Measurements from ENCODE around the gene FRMD4B. TPM values are rescaled to one million over a fixed set of nuclear protein-coding genes. Genes with fewer than 3 reads are reported as not detected.

Gene FRMD4B
- total and polyA plus RNA-seq, 2 donors from 2014 or later = 11.8 to 50.5 TPM

DNA sequence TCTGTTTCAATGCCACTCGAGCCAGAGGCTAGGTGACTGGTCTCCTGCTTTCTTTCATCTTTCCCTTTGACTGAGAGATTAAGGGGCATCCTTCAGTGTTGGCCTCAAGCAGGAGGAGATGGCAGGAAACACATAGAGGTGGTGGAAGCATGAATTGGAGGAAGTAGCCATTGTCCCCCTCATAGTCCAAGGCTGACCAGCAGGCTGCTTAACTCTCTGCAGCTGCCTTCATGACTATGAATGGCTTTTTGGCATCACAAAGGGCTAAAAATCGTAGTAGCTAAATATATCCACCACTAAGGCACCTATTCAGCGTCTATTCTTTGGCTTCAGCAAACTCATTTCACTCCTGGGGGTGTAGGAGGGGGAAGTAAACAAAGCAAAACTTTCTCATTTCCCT, 7.0 kb upstream of the FRMD4B start:
- Histone ChIP-seq H3K27me3 (ENCODE audit: control insufficient read depth, insufficient read depth, low read length) (no peaks in the 10 kb centered on the region), H3K27ac (ENCODE audit: low read depth in 2 of 2, low read length in 2 of 2) (no peak overlapping the region), H3K9ac (ENCODE audit: low read length in 3 of 3) (no peak overlapping the region), H3K9me3 (ENCODE audit: control insufficient read depth in 2 of 3, insufficient read depth in 1 of 3, low read length in 3 of 3) (no peaks in the 10 kb centered on the region), H3K36me3 (ENCODE audit: control insufficient read depth in 2 of 3, insufficient read depth in 3 of 3, low read length in 3 of 3) (no peaks in the 10 kb centered on the region), H3K4me1 (ENCODE audit: control insufficient read depth in 2 of 3, insufficient read depth in 2 of 3, low read depth in 1 of 3, low read length in 3 of 3) (peaks cover 0 to under 1% (median 0%) of the 10 kb centered on the region in 3 donors), H3K4me3 (ENCODE audit: low read length in 3 of 3) (no peak overlapping the region)
- DNase-seq (no peak), FAIRE-seq (no peak)
- intact Hi-C loops (cut with DNase I) = no loop called here
- TF ChIP-seq, protein P1, sequence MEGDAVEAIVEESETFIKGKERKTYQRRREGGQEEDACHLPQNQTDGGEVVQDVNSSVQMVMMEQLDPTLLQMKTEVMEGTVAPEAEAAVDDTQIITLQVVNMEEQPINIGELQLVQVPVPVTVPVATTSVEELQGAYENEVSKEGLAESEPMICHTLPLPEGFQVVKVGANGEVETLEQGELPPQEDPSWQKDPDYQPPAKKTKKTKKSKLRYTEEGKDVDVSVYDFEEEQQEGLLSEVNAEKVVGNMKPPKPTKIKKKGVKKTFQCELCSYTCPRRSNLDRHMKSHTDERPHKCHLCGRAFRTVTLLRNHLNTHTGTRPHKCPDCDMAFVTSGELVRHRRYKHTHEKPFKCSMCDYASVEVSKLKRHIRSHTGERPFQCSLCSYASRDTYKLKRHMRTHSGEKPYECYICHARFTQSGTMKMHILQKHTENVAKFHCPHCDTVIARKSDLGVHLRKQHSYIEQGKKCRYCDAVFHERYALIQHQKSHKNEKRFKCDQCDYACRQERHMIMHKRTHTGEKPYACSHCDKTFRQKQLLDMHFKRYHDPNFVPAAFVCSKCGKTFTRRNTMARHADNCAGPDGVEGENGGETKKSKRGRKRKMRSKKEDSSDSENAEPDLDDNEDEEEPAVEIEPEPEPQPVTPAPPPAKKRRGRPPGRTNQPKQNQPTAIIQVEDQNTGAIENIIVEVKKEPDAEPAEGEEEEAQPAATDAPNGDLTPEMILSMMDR (IDR thresholded peaks at IDR 0.05; ENCODE audit: borderline replicate concordance, extremely low read depth, insufficient read depth) = no peak

DNA sequence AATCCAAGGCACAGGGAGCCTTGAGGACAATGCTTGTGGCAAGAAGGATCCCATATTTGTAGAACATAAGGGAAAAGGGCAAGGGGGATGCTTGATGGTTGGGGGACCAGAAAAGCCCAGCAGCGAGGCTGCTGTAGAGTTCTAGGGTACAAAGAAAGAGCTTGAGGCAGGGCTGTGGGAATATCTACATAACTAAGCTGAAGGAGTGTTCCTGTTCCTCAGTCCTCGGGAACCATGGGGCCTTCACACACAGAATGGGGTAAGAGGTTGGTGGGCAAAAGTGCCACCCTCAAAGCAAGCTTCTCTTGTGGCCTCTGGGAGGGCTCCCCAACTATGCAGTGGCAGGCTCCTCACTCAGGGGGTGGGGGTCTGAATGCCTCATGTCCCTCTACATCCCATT, 6.5 kb upstream of the FRMD4B start:
- H3K27ac ChIP-seq (ENCODE audit: low read depth in 2 of 2, low read length in 2 of 2) = no peak overlapping the region
- H3K36me3 ChIP-seq (ENCODE audit: control insufficient read depth in 2 of 3, insufficient read depth in 3 of 3, low read length in 3 of 3) = no peaks in the 10 kb centered on the region
- peaks cover 0 to 5% (median 0%) of the 10 kb centered on the region in 3 donors for H3K4me1 ChIP-seq (ENCODE audit: control insufficient read depth in 2 of 3, insufficient read depth in 2 of 3, low read depth in 1 of 3, low read length in 3 of 3)
- no peak for DNase-seq
- no peak for FAIRE-seq
- no peaks in the 10 kb centered on the region for H3K27me3 ChIP-seq (ENCODE audit: control insufficient read depth, insufficient read depth, low read length)
- no peaks in the 10 kb centered on the region for H3K9me3 ChIP-seq (ENCODE audit: control insufficient read depth in 2 of 3, insufficient read depth in 1 of 3, low read length in 3 of 3)
- TF ChIP-seq, protein P1 (IDR thresholded peaks at IDR 0.05; ENCODE audit: borderline replicate concordance, extremely low read depth, insufficient read depth) = no peak
- intact Hi-C loops (cut with DNase I) = no loop called here
- no peak overlapping the region for H3K9ac ChIP-seq (ENCODE audit: low read length in 3 of 3)
- no peak overlapping the region for H3K4me3 ChIP-seq (ENCODE audit: low read length in 3 of 3)

DNA sequence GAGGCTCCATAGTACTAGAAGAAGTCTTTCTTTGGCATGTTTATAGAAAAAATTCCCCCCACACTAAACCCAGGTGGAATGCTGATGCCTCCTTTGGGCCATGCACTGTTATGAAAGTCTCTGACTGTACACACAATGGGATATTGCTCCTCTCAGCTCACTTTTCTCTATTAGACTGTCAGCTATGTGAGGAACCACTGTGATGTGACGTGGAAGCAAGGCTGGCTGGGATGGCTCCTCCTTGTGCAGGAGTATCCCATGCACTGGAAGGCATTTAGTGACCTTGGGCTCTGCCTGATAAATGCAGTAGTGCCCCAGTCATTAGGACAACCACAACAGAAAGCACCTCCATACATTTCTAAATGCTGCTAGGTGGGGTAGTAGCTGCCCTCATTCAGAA, 5.7 kb upstream of the FRMD4B start:
- no peak overlapping the region for H3K4me3 ChIP-seq (ENCODE audit: low read length in 3 of 3)
- H3K27ac ChIP-seq (ENCODE audit: low read depth in 2 of 2, low read length in 2 of 2) = no peak overlapping the region
- DNase-seq (no peak), FAIRE-seq (no peak)
- peaks cover 0 to 5% (median 2%) of the 10 kb centered on the region in 3 donors for H3K4me1 ChIP-seq (ENCODE audit: control insufficient read depth in 2 of 3, insufficient read depth in 2 of 3, low read depth in 1 of 3, low read length in 3 of 3)
- H3K9ac ChIP-seq (ENCODE audit: low read length in 3 of 3) = no peak overlapping the region
- no peaks in the 10 kb centered on the region for H3K27me3 ChIP-seq (ENCODE audit: control insufficient read depth, insufficient read depth, low read length)
- no peaks in the 10 kb centered on the region for H3K36me3 ChIP-seq (ENCODE audit: control insufficient read depth in 2 of 3, insufficient read depth in 3 of 3, low read length in 3 of 3)
- no peaks in the 10 kb centered on the region for H3K9me3 ChIP-seq (ENCODE audit: control insufficient read depth in 2 of 3, insufficient read depth in 1 of 3, low read length in 3 of 3)
- TF ChIP-seq, protein P1 (IDR thresholded peaks at IDR 0.05; ENCODE audit: borderline replicate concordance, extremely low read depth, insufficient read depth) = no peak
- intact Hi-C loops (cut with DNase I) = no loop called here

DNA sequence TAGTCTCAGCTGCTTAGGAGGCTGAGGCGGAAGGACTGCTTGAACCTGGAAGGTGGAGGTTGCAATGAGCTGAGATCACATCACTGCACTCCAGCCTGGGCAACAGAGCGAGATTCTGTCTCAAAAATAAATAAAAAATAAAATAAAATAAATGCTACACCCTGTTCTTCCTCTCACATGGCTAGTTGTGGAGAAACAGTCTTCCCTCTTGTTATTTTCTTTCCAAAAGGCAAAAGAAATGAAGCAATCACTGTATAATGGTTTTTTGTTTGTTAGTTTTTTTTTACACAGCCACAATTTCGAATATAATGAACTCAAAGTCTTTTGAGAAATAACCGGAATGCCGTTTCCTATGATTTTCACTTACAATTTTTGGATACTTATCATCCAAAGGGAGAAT, 4.9 kb upstream of the FRMD4B start:
- TF ChIP-seq, protein P1 (IDR thresholded peaks at IDR 0.05; ENCODE audit: borderline replicate concordance, extremely low read depth, insufficient read depth) = no peak
- H3K9ac ChIP-seq (ENCODE audit: low read length in 3 of 3) = no peak overlapping the region
- H3K27ac ChIP-seq (ENCODE audit: low read depth in 2 of 2, low read length in 2 of 2) = no peak overlapping the region
- H3K36me3 ChIP-seq (ENCODE audit: control insufficient read depth in 2 of 3, insufficient read depth in 3 of 3, low read length in 3 of 3) = no peaks in the 10 kb centered on the region
- H3K9me3 ChIP-seq (ENCODE audit: control insufficient read depth in 2 of 3, insufficient read depth in 1 of 3, low read length in 3 of 3) = no peaks in the 10 kb centered on the region
- H3K4me3 ChIP-seq (ENCODE audit: low read length in 3 of 3) = no peak overlapping the region
- intact Hi-C loops (cut with DNase I) = no loop called here
- DNase-seq (no peak), FAIRE-seq (no peak)
- no peaks in the 10 kb centered on the region for H3K27me3 ChIP-seq (ENCODE audit: control insufficient read depth, insufficient read depth, low read length)
- H3K4me1 ChIP-seq (ENCODE audit: control insufficient read depth in 2 of 3, insufficient read depth in 2 of 3, low read depth in 1 of 3, low read length in 3 of 3) = peaks cover 0 to 5% (median 3%) of the 10 kb centered on the region in 3 donors
